ENCODE measurements around the gene NOD1. TPM values are rescaled to one million over a fixed set of nuclear protein-coding genes. Genes with fewer than 3 reads are reported as not detected.

The NOD1 gene
- total RNA-seq, 1 experiment from 2014 or later = 7.0 TPM

DNA sequence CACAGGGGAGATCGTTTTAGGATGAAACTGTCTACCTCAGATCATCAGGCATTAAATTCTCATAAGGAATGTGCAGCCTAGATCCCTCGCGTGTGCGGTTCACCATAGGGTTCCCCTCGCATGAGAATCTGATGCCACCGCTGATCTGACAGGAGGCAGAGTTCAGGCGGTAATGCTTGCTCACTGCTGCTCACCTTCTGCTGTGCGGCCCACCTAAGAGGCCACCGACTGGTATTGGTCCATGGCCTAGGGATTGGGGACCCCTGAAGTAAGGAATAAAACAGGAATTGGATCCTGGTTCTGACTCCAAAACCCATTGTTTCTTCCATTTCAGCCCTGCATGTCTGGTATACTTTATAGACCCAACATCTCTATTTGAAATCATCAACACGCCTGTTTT, 4.1 kb downstream of the NOD1 start:
- Histone ChIP-seq H3K27me3 (replicated peaks; ENCODE audit: control insufficient read depth, insufficient read depth, low read length) (no peaks in the 10 kb centered on the region), H3K36me3 (ENCODE audit: control insufficient read depth, insufficient read depth, low read length) (no peaks in the 10 kb centered on the region), H3K4me3 (ENCODE audit: low read depth, low read length) (no peak overlapping the region), H3K4me1 (0 out of 2 replicates have a peak, but pooled peaks cover 10% of the 10 kb centered on the region), H3K9me3 (no peaks in the 10 kb centered on the region)
- Mint-ChIP-seq H3K4me1 (ENCODE audit: low read depth, unreplicated experiment) (peaks cover 15% of the 10 kb centered on the region), H3K4me3 (ENCODE audit: unreplicated experiment) (no peak overlapping the region), H3K9me3 (ENCODE audit: unreplicated experiment) (no peaks in the 10 kb centered on the region), H3K27me3 (ENCODE audit: insufficient read depth, unreplicated experiment) (no peaks in the 10 kb centered on the region), H3K36me3 (ENCODE audit: insufficient read depth, unreplicated experiment) (no peaks in the 10 kb centered on the region), H3K27ac (ENCODE audit: unreplicated experiment) (no peak overlapping the region)
- POLR2A ChIA-PET = no interaction called here
- DNase-seq = no peak
- CTCF ChIA-PET = no interaction called here
- BruUV-seq (replicated peaks) = no TSS peak
- intact Hi-C loops (cut with micrococcal nuclease; ENCODE audit: unreplicated experiment) = loop anchor here (10.0 kb wide), 2 partner anchors 80 to 190 kb away; partner anchors contain the start of gene ZNRF2
- no peak for TF ChIP-seq CTCF (IDR thresholded peaks at IDR 0.05; ENCODE audit: insufficient read depth in 1 of 2, low read depth in 1 of 2, low read length in 1 of 2, severe bottlenecking in 1 of 2, unreplicated experiment in 1 of 2)

- no peak overlapping the region for H3K4me3 Mint-ChIP-seq (ENCODE audit: unreplicated experiment)
- ChIA-PET POLR2A (no interaction called here), CTCF (no interaction called here)
- BruUV-seq (replicated peaks) = no TSS peak
- intact Hi-C loops (cut with micrococcal nuclease; ENCODE audit: unreplicated experiment) = loop anchor here (10.0 kb wide), 2 partner anchors 79 to 189 kb away; partner anchors contain the start of gene ZNRF2
- no peaks in the 10 kb centered on the region for H3K9me3 ChIP-seq
- 0 out of 2 replicates have a peak, but pooled peaks cover 10% of the 10 kb centered on the region for H3K4me1 ChIP-seq
- H3K4me3 ChIP-seq (ENCODE audit: low read depth, low read length) = no peak overlapping the region
- H3K36me3 ChIP-seq (ENCODE audit: control insufficient read depth, insufficient read depth, low read length) = no peaks in the 10 kb centered on the region
- DNase-seq = no peak
- H3K9me3 Mint-ChIP-seq (ENCODE audit: unreplicated experiment) = no peaks in the 10 kb centered on the region
- TF ChIP-seq CTCF (IDR thresholded peaks at IDR 0.05; ENCODE audit: insufficient read depth in 1 of 2, low read depth in 1 of 2, low read length in 1 of 2, severe bottlenecking in 1 of 2, unreplicated experiment in 1 of 2) = no peak
- H3K27ac Mint-ChIP-seq (ENCODE audit: unreplicated experiment) = no peak overlapping the region
- H3K27me3 Mint-ChIP-seq (ENCODE audit: insufficient read depth, unreplicated experiment) = no peaks in the 10 kb centered on the region
- H3K4me1 Mint-ChIP-seq (ENCODE audit: low read depth, unreplicated experiment) = peaks cover 15% of the 10 kb centered on the region
- H3K27me3 ChIP-seq (replicated peaks; ENCODE audit: control insufficient read depth, insufficient read depth, low read length) = no peaks in the 10 kb centered on the region
- H3K36me3 Mint-ChIP-seq (ENCODE audit: insufficient read depth, unreplicated experiment) = no peaks in the 10 kb centered on the region
These were observed 4.7 kb downstream of the NOD1 start for GRCh38 chr7:30473903-30474302.

DNA sequence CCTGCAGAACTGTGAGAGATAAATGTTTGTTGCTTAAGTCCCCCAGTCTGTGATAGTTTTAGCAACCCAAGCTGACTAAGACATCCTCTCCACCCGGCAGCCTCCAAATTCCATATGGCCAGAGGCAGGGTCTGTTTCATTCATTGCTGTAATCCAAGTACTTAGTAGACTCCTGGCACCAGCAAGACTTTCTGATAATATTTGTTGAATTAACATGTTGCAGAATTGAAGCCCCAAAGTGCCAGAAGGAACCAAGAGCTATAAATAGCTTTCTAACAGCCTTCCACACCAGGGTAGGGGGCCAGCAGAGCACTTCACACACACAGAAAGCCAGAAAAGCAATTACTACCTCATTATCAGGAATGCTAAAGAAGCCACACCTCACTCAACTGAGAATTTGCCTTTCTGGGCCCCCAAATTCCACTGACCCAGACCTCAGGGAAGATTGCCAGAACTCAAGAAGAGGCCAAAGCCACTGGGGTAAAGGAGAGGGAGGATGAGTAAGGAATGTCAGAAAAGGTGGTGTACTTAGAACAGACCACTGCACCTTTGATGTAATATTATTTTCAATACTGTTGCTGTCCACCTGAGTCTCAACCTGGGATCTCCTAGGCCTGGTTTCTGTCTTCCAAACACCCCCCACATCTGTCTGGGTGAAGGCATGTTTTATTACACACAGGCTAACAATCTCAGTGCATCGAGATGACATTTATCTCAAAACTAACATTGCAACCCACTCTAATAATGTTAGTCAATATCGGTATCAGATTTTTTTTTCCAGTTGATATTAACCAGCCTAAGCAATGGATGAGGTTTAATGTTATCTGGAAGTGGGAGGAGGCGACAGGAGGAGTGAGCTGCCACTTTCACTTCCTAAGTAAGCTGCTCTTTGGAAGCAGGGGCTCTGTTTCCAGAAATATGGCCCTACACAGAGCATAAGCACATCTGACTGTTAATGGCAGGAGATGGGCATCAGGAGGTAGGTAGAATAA, 5.5 kb downstream of the NOD1 start:
- no peak for TF ChIP-seq CTCF (IDR thresholded peaks at IDR 0.05; ENCODE audit: insufficient read depth in 1 of 2, low read depth in 1 of 2, low read length in 1 of 2, severe bottlenecking in 1 of 2, unreplicated experiment in 1 of 2)
- Mint-ChIP-seq H3K36me3 (ENCODE audit: insufficient read depth, unreplicated experiment) (no peaks in the 10 kb centered on the region), H3K9me3 (ENCODE audit: unreplicated experiment) (no peaks in the 10 kb centered on the region), H3K4me1 (ENCODE audit: low read depth, unreplicated experiment) (peaks cover 15% of the 10 kb centered on the region), H3K27ac (ENCODE audit: unreplicated experiment) (no peak overlapping the region), H3K4me3 (ENCODE audit: unreplicated experiment) (no peak overlapping the region), H3K27me3 (ENCODE audit: insufficient read depth, unreplicated experiment) (no peaks in the 10 kb centered on the region)
- Histone ChIP-seq H3K4me3 (ENCODE audit: low read depth, low read length) (no peak overlapping the region), H3K36me3 (ENCODE audit: control insufficient read depth, insufficient read depth, low read length) (no peaks in the 10 kb centered on the region), H3K27me3 (replicated peaks; ENCODE audit: control insufficient read depth, insufficient read depth, low read length) (no peaks in the 10 kb centered on the region), H3K9me3 (no peaks in the 10 kb centered on the region), H3K4me1 (0 out of 2 replicates have a peak, but pooled peaks cover 10% of the 10 kb centered on the region)
- BruUV-seq (replicated peaks) = no TSS peak
- DNase-seq = no peak
- intact Hi-C loops (cut with micrococcal nuclease; ENCODE audit: unreplicated experiment) = loop anchor here (10.0 kb wide), 2 partner anchors 78 to 188 kb away; partner anchors contain the start of gene ZNRF2
- POLR2A ChIA-PET = no interaction called here
- CTCF ChIA-PET = no interaction called here
